Smooth muscle cell (in vitro differentiated cells): ENCODE measurements around the gene ADAMTSL2. TPM values are rescaled to one million over a fixed set of nuclear protein-coding genes. Genes with fewer than 3 reads are reported as not detected.

Experiments
- DNase-seq: peaks from one replicate; lab custom pipeline; 2025; ENCODE audit not compliant: unreplicated experiment; lab: John Stamatoyannopoulos, UW
- H2AFZ ChIP-seq: fragments of 200-600 bp; sonication (generic); 2 replicates; pipeline ENCODE4 v1.6.0; 2016; ENCODE audit warnings: antibody characterized with exemption, low read depth, mild to moderate bottlenecking
- H3F3A ChIP-seq: fragments of 200-600 bp; sonication (generic); 2 replicates; pipeline ENCODE4 v1.6.0; 2017; ENCODE audit warnings: antibody characterized with exemption, low read depth
- H3K27ac ChIP-seq: fragments of 200-600 bp; sonication (generic); 2 replicates; pipeline ENCODE4 v1.5.1; 2016; ENCODE audit warnings: low read depth, mild to moderate bottlenecking
- H3K27me3 ChIP-seq: fragments of 200-600 bp; sonication (generic); 2 replicates; pipeline ENCODE4 v1.6.1; 2016; ENCODE audit warnings: low read depth, mild to moderate bottlenecking
- H3K36me3 ChIP-seq: fragments of 200-600 bp; sonication (generic); 2 replicates; pipeline ENCODE4 v1.5.1; 2016; ENCODE audit warnings: low read depth
- H3K4me1 ChIP-seq: fragments of 200-600 bp; sonication (generic); 2 replicates; pipeline ENCODE4 v1.5.1; 2016; ENCODE audit warnings: low read depth
- H3K4me2 ChIP-seq: fragments of 200-600 bp; sonication (generic); 2 replicates; pipeline ENCODE4 v1.6.0; 2016; ENCODE audit warnings: mild to moderate bottlenecking
- H3K4me3 ChIP-seq: fragments of 200-600 bp; sonication (generic); 2 replicates; pipeline ENCODE4 v1.5.1; 2016; ENCODE audit warnings: mild to moderate bottlenecking
- H3K79me2 ChIP-seq: fragments of 200-600 bp; sonication (generic); 2 replicates; pipeline ENCODE4 v1.6.0; 2016; ENCODE audit warnings: low read depth, mild to moderate bottlenecking
- H3K9ac ChIP-seq: fragments of 200-600 bp; sonication (generic); 2 replicates; pipeline ENCODE4 v1.6.0; 2016; ENCODE audit warnings: low read depth
- H3K9me3 ChIP-seq: fragments of 200-600 bp; sonication (generic); replicated peaks from 2 replicates; pipeline ENCODE4 v1.5.1; 2016; ENCODE audit warnings: low read depth
- H4K20me1 ChIP-seq: fragments of 200-600 bp; sonication (generic); 2 replicates; pipeline ENCODE4 v1.6.0; 2016; ENCODE audit warnings: low read depth
- WGBS: methylation state at CpG from one replicate; pipeline ENCODE4 v1.1.7; 2016; ENCODE audit warnings: low lambda C conversion rate; 5-methylcytosine and 5-hydroxymethylcytosine counted together
- polyA plus RNA-seq: library from polyadenylated mRNA; unstranded; fragments of >200 nt; fragmentation: Nextera tagmentation; extraction: Ambion mirVana; gene quantifications from 2 replicates; pipeline ENCODE4 v1.2.1, GENCODE V29; 2016
- total RNA-seq: library from RNA; depleted of rRNA; stranded (reverse); fragments of >200 nt; gene quantifications from 2 replicates; pipeline ENCODE4 v1.2.3, GENCODE V29; 2014
- TF ChIP-seq, protein P1 (sequence below): fragments of 200-600 bp; sonication (generic); IDR thresholded peaks from 2 replicates; pipeline ENCODE4 v1.5.1; 2017; ENCODE audit warnings: borderline replicate concordance, mild to moderate bottlenecking, antibody characterized with exemption; ENCODE audit not compliant: insufficient read depth, poor library complexity, severe bottlenecking

Gene ADAMTSL2
- total and polyA plus RNA-seq, 2 experiments from 2014 or later, result 8.1 to 10.5 TPM

DNA sequence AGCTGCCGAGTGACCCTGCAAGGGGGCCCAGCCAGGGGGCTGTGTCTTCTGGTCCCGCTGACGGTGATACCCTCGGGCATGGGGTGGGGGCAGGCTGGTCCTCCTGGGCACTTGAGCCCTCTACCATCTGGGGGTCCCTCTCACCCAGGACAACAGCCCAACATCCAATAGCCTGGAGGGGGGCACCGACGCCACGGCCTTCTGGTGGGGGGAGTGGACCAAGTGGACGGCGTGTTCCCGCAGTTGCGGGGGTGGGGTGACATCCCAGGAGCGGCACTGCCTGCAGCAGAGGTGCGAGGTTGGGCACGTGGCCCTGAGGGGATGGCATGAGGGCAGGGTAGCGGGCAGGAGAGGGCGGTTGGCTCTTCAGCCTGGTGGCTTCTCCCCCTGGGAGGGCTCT is 2.8 kb downstream of the ADAMTSL2 start:
- Histone ChIP-seq H4K20me1 (no peaks in the 10 kb centered on the region), H3K27ac (no peak overlapping the region), H3K9me3 (no peaks in the 10 kb centered on the region), H2AFZ (no peak overlapping the region), H3K4me2 (no peak overlapping the region), H3K4me3 (no peak overlapping the region), H3K4me1 (peaks cover 12% of the 10 kb centered on the region), H3K79me2 (peaks cover 4% of the 10 kb centered on the region), H3K27me3 (no peaks in the 10 kb centered on the region), H3K36me3 (no peaks in the 10 kb centered on the region), H3K9ac (no peak overlapping the region), H3F3A (no peaks in the 10 kb centered on the region)
- DNase-seq, result no peak
- TF ChIP-seq, protein P1, sequence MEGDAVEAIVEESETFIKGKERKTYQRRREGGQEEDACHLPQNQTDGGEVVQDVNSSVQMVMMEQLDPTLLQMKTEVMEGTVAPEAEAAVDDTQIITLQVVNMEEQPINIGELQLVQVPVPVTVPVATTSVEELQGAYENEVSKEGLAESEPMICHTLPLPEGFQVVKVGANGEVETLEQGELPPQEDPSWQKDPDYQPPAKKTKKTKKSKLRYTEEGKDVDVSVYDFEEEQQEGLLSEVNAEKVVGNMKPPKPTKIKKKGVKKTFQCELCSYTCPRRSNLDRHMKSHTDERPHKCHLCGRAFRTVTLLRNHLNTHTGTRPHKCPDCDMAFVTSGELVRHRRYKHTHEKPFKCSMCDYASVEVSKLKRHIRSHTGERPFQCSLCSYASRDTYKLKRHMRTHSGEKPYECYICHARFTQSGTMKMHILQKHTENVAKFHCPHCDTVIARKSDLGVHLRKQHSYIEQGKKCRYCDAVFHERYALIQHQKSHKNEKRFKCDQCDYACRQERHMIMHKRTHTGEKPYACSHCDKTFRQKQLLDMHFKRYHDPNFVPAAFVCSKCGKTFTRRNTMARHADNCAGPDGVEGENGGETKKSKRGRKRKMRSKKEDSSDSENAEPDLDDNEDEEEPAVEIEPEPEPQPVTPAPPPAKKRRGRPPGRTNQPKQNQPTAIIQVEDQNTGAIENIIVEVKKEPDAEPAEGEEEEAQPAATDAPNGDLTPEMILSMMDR, result no peak
- 98% methylated on average over 14 of the region's 16 CpGs for WGBS

- H3F3A ChIP-seq, result no peaks in the 10 kb centered on the region
- H2AFZ ChIP-seq, result no peak overlapping the region
- H3K79me2 ChIP-seq, result peaks cover 4% of the 10 kb centered on the region
- DNase-seq, result no peak
- no peak overlapping the region for H3K4me2 ChIP-seq
- H3K36me3 ChIP-seq, result no peaks in the 10 kb centered on the region
- no peak overlapping the region for H3K4me3 ChIP-seq
- no peaks in the 10 kb centered on the region for H4K20me1 ChIP-seq
- no peaks in the 10 kb centered on the region for H3K27me3 ChIP-seq
- TF ChIP-seq, protein P1, result no peak
- no peak overlapping the region for H3K27ac ChIP-seq
- H3K4me1 ChIP-seq, result peaks cover 12% of the 10 kb centered on the region
- H3K9ac ChIP-seq, result no peak overlapping the region
- 79% methylated on average over 14 of the region's 14 CpGs for WGBS
- no peaks in the 10 kb centered on the region for H3K9me3 ChIP-seq
Measured at GRCh38 chr9:133538176-133538575, 3.7 kb downstream of the ADAMTSL2 start.

- Histone ChIP-seq H3K9me3 (no peaks in the 10 kb centered on the region), H3K4me2 (no peak overlapping the region), H3K27ac (no peak overlapping the region), H3K9ac (no peak overlapping the region), H3K4me1 (peaks cover 9% of the 10 kb centered on the region), H3K79me2 (peaks cover 4% of the 10 kb centered on the region), H3F3A (no peaks in the 10 kb centered on the region), H4K20me1 (no peaks in the 10 kb centered on the region), H2AFZ (no peak overlapping the region), H3K27me3 (no peaks in the 10 kb centered on the region), H3K4me3 (no peak overlapping the region), H3K36me3 (no peaks in the 10 kb centered on the region)
- WGBS, result 77% methylated on average over 38 of the region's 47 CpGs
- TF ChIP-seq, protein P1, result no peak
- no peak for DNase-seq
Measured at GRCh38 chr9:133538851-133539833, 4.6 kb downstream of the ADAMTSL2 start.
